PC-9 (cell line): ENCODE measurements around the gene COL21A1. TPM values are rescaled to one million over a fixed set of nuclear protein-coding genes. Genes with fewer than 3 reads are reported as not detected.

Experiments
- BruUV-seq: library from RNA; stranded (reverse); fragments of 400-500 nt; replicated peaks from 2 replicates; lab custom pipeline; 2021; lab: Mats Ljungman, UMichigan
- CTCF ChIA-PET: fragments of 300-600 bp; sonication (Branson Sonifier 250); formaldehyde crosslinking; loops from one replicate; lab custom pipeline; 2022; ENCODE audit warnings: antibody characterized with exemption; lab: Charles Lee
- POLR2A ChIA-PET: fragments of 300-600 bp; sonication (Branson Sonifier 250); formaldehyde crosslinking; loops from one replicate; lab custom pipeline; 2022; ENCODE audit warnings: antibody characterized with exemption; ENCODE audit not compliant: unreplicated experiment; lab: Charles Lee
- DNase-seq, 2 experiments: peaks; one replicate each; pipeline versions ENCODE4 v3.0.0 to v3.0.0-alpha.2; 2015 to 2022; ENCODE audit warnings: mixed read lengths in 1 of 2
- H2AFZ ChIP-seq: fragments of 200-600 bp; sonication (generic); 2 replicates; pipeline ENCODE4 v1.8.1; 2017; ENCODE audit warnings: antibody characterized with exemption
- H3F3A ChIP-seq: fragments of 200-600 bp; sonication (generic); 2 replicates; pipeline ENCODE4 v1.8.1; 2017; ENCODE audit warnings: antibody characterized with exemption, mild to moderate bottlenecking, low read depth; ENCODE audit not compliant: insufficient read depth
- H3K27ac ChIP-seq: fragments of 200-600 bp; sonication (generic); 2 replicates; pipeline ENCODE4 v1.6.1; 2016; ENCODE audit warnings: mixed run types
- H3K27me3 ChIP-seq: fragments of 200-600 bp; sonication (generic); 2 replicates; pipeline ENCODE4 v1.6.1; 2016; ENCODE audit warnings: low read depth, mixed run types; ENCODE audit not compliant: insufficient read depth
- H3K36me3 ChIP-seq: fragments of 200-600 bp; sonication (generic); 2 replicates; pipeline ENCODE4 v1.6.1; 2016; ENCODE audit warnings: low read depth, mixed run types
- H3K4me1 ChIP-seq: fragments of 200-600 bp; sonication (generic); replicated peaks from 2 replicates; pipeline ENCODE4 v1.6.1; 2016; ENCODE audit warnings: mixed run types; ENCODE audit not compliant: insufficient read depth
- H3K4me2 ChIP-seq: fragments of 200-600 bp; sonication (generic); 2 replicates; pipeline ENCODE4 v1.6.1; 2017; ENCODE audit warnings: mixed run types
- H3K4me3 ChIP-seq: fragments of 200-600 bp; sonication (generic); 2 replicates; pipeline ENCODE4 v1.6.1; 2016; ENCODE audit warnings: mixed run types
- H3K79me2 ChIP-seq: fragments of 200-600 bp; sonication (generic); 2 replicates; pipeline ENCODE4 v1.6.1; 2017; ENCODE audit warnings: low read depth, mixed run types
- H3K9me2 ChIP-seq: fragments of 200-600 bp; sonication (generic); 2 replicates; pipeline ENCODE4 v1.8.1; 2017; ENCODE audit warnings: mild to moderate bottlenecking; ENCODE audit not compliant: insufficient read depth
- H3K9me3 ChIP-seq: fragments of 200-600 bp; sonication (generic); 2 replicates; pipeline ENCODE4 v1.8.1; 2016; ENCODE audit warnings: low read depth; ENCODE audit not compliant: insufficient read depth
- H4K20me1 ChIP-seq: fragments of 200-600 bp; sonication (generic); 2 replicates; pipeline ENCODE4 v1.8.1; 2017; ENCODE audit not compliant: insufficient read depth
- EZH2 ChIP-seq: fragments of 200-600 bp; sonication (generic); IDR thresholded peaks from 2 replicates; pipeline ENCODE4 v1.8.0; 2017; ENCODE audit warnings: antibody characterized with exemption, low read depth
- intact Hi-C: fragments of 100-400 bp; cut with micrococcal nuclease; formaldehyde crosslinking; loops from one replicate; pipeline ENCODE4 v1.10.0; 2022; ENCODE audit not compliant: unreplicated experiment
- total RNA-seq: library from RNA; stranded (reverse); gene quantifications from 2 replicates; pipeline ENCODE4 v1.2.3, GENCODE V29; 2021
- TF ChIP-seq, protein P1 (sequence below): fragments of 200-600 bp; sonication (generic); conservative IDR thresholded peaks from 2 replicates; pipeline ENCODE4 v1.6.1; 2017; ENCODE audit warnings: mixed run types, antibody characterized with exemption, mild to moderate bottlenecking, moderate library complexity

The COL21A1 gene
- total RNA-seq, 1 experiment from 2014 or later, result not detected

DNA sequence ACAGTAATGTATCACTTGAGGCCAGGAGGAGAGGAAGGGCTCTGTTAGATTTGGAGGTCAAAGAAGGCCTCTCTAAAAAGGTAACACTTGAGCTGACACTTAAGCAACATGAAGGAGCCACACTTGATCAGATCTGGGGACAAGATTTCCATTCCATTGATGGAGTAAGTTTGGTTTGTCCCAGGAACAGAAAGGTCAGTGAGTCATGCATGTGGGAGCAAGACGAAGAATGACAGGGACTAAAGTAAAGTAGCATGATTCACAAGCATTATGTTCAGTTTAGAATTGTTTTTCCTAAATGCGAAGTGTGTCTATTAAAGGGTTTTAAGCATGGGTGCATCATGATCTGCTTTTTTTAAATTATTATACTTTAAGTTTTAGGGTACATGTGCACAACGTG, 47.4 kb downstream of the COL21A1 start:
- TF ChIP-seq, protein P1, sequence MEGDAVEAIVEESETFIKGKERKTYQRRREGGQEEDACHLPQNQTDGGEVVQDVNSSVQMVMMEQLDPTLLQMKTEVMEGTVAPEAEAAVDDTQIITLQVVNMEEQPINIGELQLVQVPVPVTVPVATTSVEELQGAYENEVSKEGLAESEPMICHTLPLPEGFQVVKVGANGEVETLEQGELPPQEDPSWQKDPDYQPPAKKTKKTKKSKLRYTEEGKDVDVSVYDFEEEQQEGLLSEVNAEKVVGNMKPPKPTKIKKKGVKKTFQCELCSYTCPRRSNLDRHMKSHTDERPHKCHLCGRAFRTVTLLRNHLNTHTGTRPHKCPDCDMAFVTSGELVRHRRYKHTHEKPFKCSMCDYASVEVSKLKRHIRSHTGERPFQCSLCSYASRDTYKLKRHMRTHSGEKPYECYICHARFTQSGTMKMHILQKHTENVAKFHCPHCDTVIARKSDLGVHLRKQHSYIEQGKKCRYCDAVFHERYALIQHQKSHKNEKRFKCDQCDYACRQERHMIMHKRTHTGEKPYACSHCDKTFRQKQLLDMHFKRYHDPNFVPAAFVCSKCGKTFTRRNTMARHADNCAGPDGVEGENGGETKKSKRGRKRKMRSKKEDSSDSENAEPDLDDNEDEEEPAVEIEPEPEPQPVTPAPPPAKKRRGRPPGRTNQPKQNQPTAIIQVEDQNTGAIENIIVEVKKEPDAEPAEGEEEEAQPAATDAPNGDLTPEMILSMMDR, result no peak
- no peak for TF ChIP-seq EZH2
- Histone ChIP-seq H3K9me2 (no peaks in the 10 kb centered on the region), H3K4me1 (no peaks in the 10 kb centered on the region), H2AFZ (no peak overlapping the region), H3K27me3 (no peaks in the 10 kb centered on the region), H3K27ac (no peak overlapping the region), H3K4me3 (no peak overlapping the region), H3K4me2 (no peak overlapping the region), H3K79me2 (no peaks in the 10 kb centered on the region), H3K36me3 (no peaks in the 10 kb centered on the region), H4K20me1 (no peaks in the 10 kb centered on the region), H3K9me3 (no peaks in the 10 kb centered on the region), H3F3A (no peaks in the 10 kb centered on the region)
- no TSS peak for BruUV-seq
- intact Hi-C loops, result no loop called here
- CTCF ChIA-PET, result no interaction called here
- POLR2A ChIA-PET, result no interaction called here
- no peak for DNase-seq

DNA sequence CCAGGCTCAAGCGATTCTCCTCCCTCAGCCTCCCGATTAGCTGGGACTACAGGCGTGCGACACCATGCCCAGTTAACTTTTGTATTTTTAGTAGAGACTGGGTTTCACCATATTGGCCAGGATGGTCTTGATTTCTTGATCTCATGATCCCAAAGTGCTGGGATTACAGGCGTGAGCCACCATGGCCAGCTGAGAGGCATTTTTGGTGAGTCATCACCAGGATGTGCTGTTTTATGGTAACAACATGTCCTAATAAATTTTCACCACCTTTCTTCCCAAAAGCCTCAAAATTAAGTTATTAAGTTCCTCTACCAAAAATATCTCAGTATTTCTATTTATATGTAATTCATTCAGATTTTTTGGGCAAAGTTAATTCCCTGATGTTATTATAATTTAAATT, 53.5 kb downstream of the COL21A1 start:
- TF ChIP-seq, protein P1, result no peak
- TF ChIP-seq EZH2, result no peak
- no peaks in the 10 kb centered on the region for H4K20me1 ChIP-seq
- H3K9me3 ChIP-seq, result no peaks in the 10 kb centered on the region
- no peaks in the 10 kb centered on the region for H3K79me2 ChIP-seq
- no peak for DNase-seq
- no peak overlapping the region for H3K4me3 ChIP-seq
- H3K27ac ChIP-seq, result no peak overlapping the region
- H3K27me3 ChIP-seq, result no peaks in the 10 kb centered on the region
- CTCF ChIA-PET, result no interaction called here
- intact Hi-C loops, result no loop called here
- BruUV-seq, result no TSS peak
- H3K36me3 ChIP-seq, result no peaks in the 10 kb centered on the region
- no peak overlapping the region for H3K4me2 ChIP-seq
- no peak overlapping the region for H2AFZ ChIP-seq
- POLR2A ChIA-PET, result interaction anchor here (0.5 kb wide), 1 partner anchor 8 kb away, joined by 4 read pairs; no protein-coding TSS in a partner anchor
- no peaks in the 10 kb centered on the region for H3K9me2 ChIP-seq
- no peaks in the 10 kb centered on the region for H3K4me1 ChIP-seq
- H3F3A ChIP-seq, result no peaks in the 10 kb centered on the region

DNA sequence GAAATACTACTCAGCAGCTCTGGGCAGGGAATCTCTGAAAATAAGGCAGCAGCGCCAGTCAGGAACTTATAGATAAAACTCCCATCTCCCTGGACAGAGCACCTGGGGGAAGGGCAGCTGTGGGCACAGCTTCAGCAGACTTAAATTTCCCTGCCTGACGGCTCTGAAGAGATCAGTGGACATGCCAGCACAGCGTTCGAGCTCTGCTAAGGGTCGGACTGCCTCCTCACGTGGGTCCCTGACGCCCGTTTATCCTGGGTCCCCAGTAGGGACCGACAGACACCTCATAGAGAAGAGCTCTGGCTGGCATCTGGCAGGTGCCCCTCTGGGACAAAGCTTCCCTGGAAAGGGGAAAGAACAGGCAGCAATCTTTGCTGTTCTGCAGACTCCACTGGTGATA, 59.0 kb downstream of the COL21A1 start:
- intact Hi-C loops, result no loop called here
- H2AFZ ChIP-seq, result no peak overlapping the region
- H3F3A ChIP-seq, result no peaks in the 10 kb centered on the region
- CTCF ChIA-PET, result no interaction called here
- POLR2A ChIA-PET, result no interaction called here
- no peaks in the 10 kb centered on the region for H3K9me2 ChIP-seq
- H3K4me1 ChIP-seq, result no peaks in the 10 kb centered on the region
- no peak overlapping the region for H3K4me2 ChIP-seq
- no peak overlapping the region for H3K27ac ChIP-seq
- H4K20me1 ChIP-seq, result no peaks in the 10 kb centered on the region
- DNase-seq, result no peak
- no TSS peak for BruUV-seq
- H3K27me3 ChIP-seq, result no peaks in the 10 kb centered on the region
- no peak overlapping the region for H3K4me3 ChIP-seq
- H3K79me2 ChIP-seq, result no peaks in the 10 kb centered on the region
- no peak for TF ChIP-seq EZH2
- TF ChIP-seq, protein P1, result no peak
- no peaks in the 10 kb centered on the region for H3K9me3 ChIP-seq
- H3K36me3 ChIP-seq, result no peaks in the 10 kb centered on the region
